ENCODE results near the gene THOC6. TPM values are rescaled to one million over a fixed set of nuclear protein-coding genes. Genes with fewer than 3 reads are reported as not detected.

The THOC6 gene
- total and polyA plus RNA-seq, 2 donors (not counting 3 experiments of a cell fraction or from before 2014, with no cell fraction given): 23.9 to 39.3 TPM

- no TSS peak for BruUV-seq (replicated peaks)
- Histone ChIP-seq H3K27me3 (ENCODE audit: control insufficient read depth in 2 of 2, insufficient read depth in 2 of 2, low read length in 2 of 2) (peaks cover 0 to 5% of the 10 kb centered on the region in 2 experiments), H3K36me3 (ENCODE audit: control insufficient read depth in 2 of 2, extremely low read depth in 1 of 2, insufficient read depth in 2 of 2, low read length in 2 of 2) (no peaks in the 10 kb centered on the region), H3K9me1 (replicated peaks; ENCODE audit: control insufficient read depth, extremely low read depth, insufficient read depth, low read length) (no peaks in the 10 kb centered on the region), H3K4me3 (replicated peaks in 1 of 3; ENCODE audit: insufficient read depth in 1 of 3, low read depth in 1 of 3, low read length in 3 of 3) (no peak overlapping the region), H3K9me3 (replicated peaks; ENCODE audit: control insufficient read depth, insufficient read depth, low read length) (no peaks in the 10 kb centered on the region), H3K4me1 (ENCODE audit: control insufficient read depth, extremely low read depth, insufficient read depth, low read length) (no peaks in the 10 kb centered on the region), H4K20me1 (replicated peaks; ENCODE audit: control insufficient read depth, extremely low read depth, insufficient read depth, low read length) (no peaks in the 10 kb centered on the region), H3K4me2 (ENCODE audit: insufficient read depth, low read length) (no peak overlapping the region), H2AFZ (ENCODE audit: low read depth, low read length) (no peak overlapping the region), H3K79me2 (ENCODE audit: control insufficient read depth, insufficient read depth, low read length) (no peaks in the 10 kb centered on the region), H3K27ac (ENCODE audit: insufficient read depth, low read depth, low read length) (no peak overlapping the region), H3K9ac (replicated peaks; ENCODE audit: extremely low read depth, insufficient read depth, low read length) (no peak overlapping the region)
- ChIA-PET CTCF (interaction anchor here (0.9 to 1.0 kb wide), 3 partner anchors 10 to 39 kb away, joined by 3 to 4 read pairs (median 3); no protein-coding TSS in a partner anchor), POLR2A (no interaction called here)
- no peak for FAIRE-seq
- no peak for DNase-seq (ENCODE audit: low read depth, low spot score)
- dilution Hi-C loops (cut with MboI; ENCODE audit: extremely low pct_ligation_motif_present, low sequenced_read_pairs): no loop called here
- intact Hi-C loops (cut with micrococcal nuclease): no loop called here
- TF ChIP-seq EZH2 (IDR thresholded peaks at IDR 0.05; ENCODE audit: borderline replicate concordance, low read depth, low read length, severe bottlenecking): no peak
Measured at GRCh38 chr16:2992383-2993081, 31.3 kb upstream of the THOC6 start.

- Histone ChIP-seq H4K20me1 (replicated peaks; ENCODE audit: control insufficient read depth, extremely low read depth, insufficient read depth, low read length) (no peaks in the 10 kb centered on the region), H3K9me3 (replicated peaks; ENCODE audit: control insufficient read depth, insufficient read depth, low read length) (no peaks in the 10 kb centered on the region), H3K4me1 (ENCODE audit: control insufficient read depth, extremely low read depth, insufficient read depth, low read length) (no peaks in the 10 kb centered on the region), H3K9ac (replicated peaks; ENCODE audit: extremely low read depth, insufficient read depth, low read length) (no peak overlapping the region), H3K36me3 (ENCODE audit: control insufficient read depth in 2 of 2, extremely low read depth in 1 of 2, insufficient read depth in 2 of 2, low read length in 2 of 2) (no peaks in the 10 kb centered on the region), H3K4me2 (ENCODE audit: insufficient read depth, low read length) (no peak overlapping the region), H3K79me2 (ENCODE audit: control insufficient read depth, insufficient read depth, low read length) (no peaks in the 10 kb centered on the region), H3K9me1 (replicated peaks; ENCODE audit: control insufficient read depth, extremely low read depth, insufficient read depth, low read length) (no peaks in the 10 kb centered on the region), H3K27ac (ENCODE audit: insufficient read depth, low read depth, low read length) (no peak overlapping the region), H3K27me3 (ENCODE audit: control insufficient read depth in 2 of 2, insufficient read depth in 2 of 2, low read length in 2 of 2) (no peaks in the 10 kb centered on the region), H2AFZ (ENCODE audit: low read depth, low read length) (no peak overlapping the region), H3K4me3 (replicated peaks in 1 of 3; ENCODE audit: insufficient read depth in 1 of 3, low read depth in 1 of 3, low read length in 3 of 3) (no peak overlapping the region)
- no peak for DNase-seq (ENCODE audit: low read depth, low spot score)
- dilution Hi-C loops (cut with MboI; ENCODE audit: extremely low pct_ligation_motif_present, low sequenced_read_pairs): no loop called here
- intact Hi-C loops (cut with micrococcal nuclease): no loop called here
- TF ChIP-seq JUN (IDR thresholded peaks at IDR 0.05; ENCODE audit: borderline replicate concordance, insufficient read depth, insufficient read length, low read depth) (no peak), POLR2A (IDR thresholded peaks at IDR 0.05; ENCODE audit: low read depth, low read length) (no peak), POLR2AphosphoS5 (IDR thresholded peaks at IDR 0.05; ENCODE audit: insufficient read depth, low read depth, low read length) (no peak), MAX (IDR thresholded peaks at IDR 0.05; ENCODE audit: insufficient read depth, insufficient read length) (no peak), FOS (IDR thresholded peaks at IDR 0.05; ENCODE audit: borderline replicate concordance, insufficient read depth, low read length) (no peak), EZH2 (IDR thresholded peaks at IDR 0.05; ENCODE audit: borderline replicate concordance, low read depth, low read length, severe bottlenecking) (no peak)
- BruUV-seq (replicated peaks): no TSS peak
- ChIA-PET POLR2A (no interaction called here), CTCF (interaction anchor here (1.2 kb wide), 1 partner anchor 35 kb away, joined by 3 read pairs; no protein-coding TSS in a partner anchor)
- no peak for FAIRE-seq
Measured at GRCh38 chr16:2996298-2996697, 27.5 kb upstream of the THOC6 start.

Measured in endothelial cell of umbilical vein (primary cell).